Stomach (tissue), 4 donors: Measurements from ENCODE around the gene FAM47E.

ENCODE experiments used
- POLR2A ChIP-seq, 4 donors: fragments of 450-650 bp; IDR thresholded peaks; one replicate each; pipeline ENCODE4 v1.6.1; 2016; ENCODE audit warnings: antibody characterized with exemption in 4 of 4, control low read depth in 2 of 4, mild to moderate bottlenecking in 1 of 4, moderate library complexity in 1 of 4
- TF ChIP-seq, protein P1 (sequence below), 7 experiments: fragments of 450-650 bp in 4 of 7; fragments of 200-600 bp in 3 of 7; sonication (generic) in 3 of 7; IDR thresholded peaks; one replicate each; pipeline ENCODE4 v1.5.1; 2016 to 2019; ENCODE audit warnings: antibody characterized with exemption in 7 of 7, control low read depth in 2 of 7, mild to moderate bottlenecking in 1 of 7

DNA sequence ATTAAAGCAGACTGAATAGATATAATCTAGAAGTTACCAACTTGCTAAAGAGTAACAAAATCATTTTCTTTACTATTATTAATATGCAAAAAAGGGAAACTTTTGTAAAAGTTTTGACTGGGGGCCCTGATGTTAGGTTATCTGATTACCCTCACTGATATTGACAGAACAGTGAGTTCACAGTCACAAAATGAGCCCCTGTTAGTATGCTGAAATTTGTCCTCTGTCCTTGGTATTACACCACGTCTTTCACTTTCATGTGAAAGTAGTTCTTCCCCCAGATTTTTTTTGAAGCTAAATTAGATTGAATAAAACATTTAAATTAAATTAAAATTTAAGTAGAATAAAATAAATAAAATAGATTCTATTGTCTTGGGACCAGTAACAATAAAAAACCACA lies 60.9 kb downstream of the FAM47E start:
- TF ChIP-seq, protein P1, sequence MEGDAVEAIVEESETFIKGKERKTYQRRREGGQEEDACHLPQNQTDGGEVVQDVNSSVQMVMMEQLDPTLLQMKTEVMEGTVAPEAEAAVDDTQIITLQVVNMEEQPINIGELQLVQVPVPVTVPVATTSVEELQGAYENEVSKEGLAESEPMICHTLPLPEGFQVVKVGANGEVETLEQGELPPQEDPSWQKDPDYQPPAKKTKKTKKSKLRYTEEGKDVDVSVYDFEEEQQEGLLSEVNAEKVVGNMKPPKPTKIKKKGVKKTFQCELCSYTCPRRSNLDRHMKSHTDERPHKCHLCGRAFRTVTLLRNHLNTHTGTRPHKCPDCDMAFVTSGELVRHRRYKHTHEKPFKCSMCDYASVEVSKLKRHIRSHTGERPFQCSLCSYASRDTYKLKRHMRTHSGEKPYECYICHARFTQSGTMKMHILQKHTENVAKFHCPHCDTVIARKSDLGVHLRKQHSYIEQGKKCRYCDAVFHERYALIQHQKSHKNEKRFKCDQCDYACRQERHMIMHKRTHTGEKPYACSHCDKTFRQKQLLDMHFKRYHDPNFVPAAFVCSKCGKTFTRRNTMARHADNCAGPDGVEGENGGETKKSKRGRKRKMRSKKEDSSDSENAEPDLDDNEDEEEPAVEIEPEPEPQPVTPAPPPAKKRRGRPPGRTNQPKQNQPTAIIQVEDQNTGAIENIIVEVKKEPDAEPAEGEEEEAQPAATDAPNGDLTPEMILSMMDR (IDR thresholded peaks at IDR 0.05) = no peak
- TF ChIP-seq POLR2A (IDR thresholded peaks at IDR 0.05) = no peak
